GM06990 (cell line): ENCODE data around the gene PTPRN2.

Experiments used
- DNase-seq: peaks from one replicate; pipeline ENCODE4 v3.0.0-alpha.2; 2011; ENCODE audit not compliant: insufficient read length; ENCODE audit errors: extremely low read depth
- H3K27me3 ChIP-seq: replicated peaks from 2 replicates; pipeline ENCODE4 v1.6.0; 2011; ENCODE audit warnings: low read length; ENCODE audit not compliant: control insufficient read depth, insufficient read depth
- H3K36me3 ChIP-seq: 2 replicates; pipeline ENCODE4 v1.5.1; 2011; ENCODE audit warnings: low read length; ENCODE audit not compliant: control insufficient read depth, insufficient read depth
- H3K4me3 ChIP-seq: replicated peaks from 2 replicates; pipeline ENCODE4 v1.5.1; 2011; ENCODE audit warnings: low read depth, mild to moderate bottlenecking, control low read depth, low read length
- TF ChIP-seq, protein P1 (sequence below): IDR thresholded peaks from 2 replicates; pipeline ENCODE4 v1.5.1; 2011; ENCODE audit warnings: low read length, control low read depth, mild to moderate bottlenecking, inconsistent platforms; ENCODE audit not compliant: insufficient read depth, poor library complexity, severe bottlenecking

The PTPRN2 gene

DNA sequence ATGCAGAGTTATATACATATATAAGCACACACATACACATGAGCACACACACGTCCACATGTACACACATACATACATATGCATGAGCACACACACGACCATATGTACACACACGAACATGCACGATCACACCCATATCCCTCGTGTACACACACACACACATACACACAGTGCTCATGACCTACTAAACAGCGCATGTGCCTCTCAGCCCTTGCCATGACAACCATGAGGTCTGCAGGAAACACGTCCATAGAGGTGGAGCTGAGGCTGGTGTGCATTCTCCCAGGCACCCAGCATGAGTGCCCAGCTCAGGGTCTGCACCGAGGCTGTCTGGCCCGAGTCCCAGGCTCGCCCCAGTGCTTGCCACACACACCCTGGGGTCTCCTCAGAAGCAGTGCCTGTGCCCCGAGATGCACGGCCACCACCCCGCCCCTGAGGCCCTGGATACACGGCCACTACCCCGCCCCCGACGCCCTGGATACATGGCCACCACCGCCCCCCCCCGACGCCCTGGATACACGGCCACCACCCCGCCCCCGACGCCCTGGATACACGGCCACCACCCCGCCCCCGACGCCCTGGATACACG, 721.2 kb downstream of the PTPRN2 start:
- TF ChIP-seq, protein P1, sequence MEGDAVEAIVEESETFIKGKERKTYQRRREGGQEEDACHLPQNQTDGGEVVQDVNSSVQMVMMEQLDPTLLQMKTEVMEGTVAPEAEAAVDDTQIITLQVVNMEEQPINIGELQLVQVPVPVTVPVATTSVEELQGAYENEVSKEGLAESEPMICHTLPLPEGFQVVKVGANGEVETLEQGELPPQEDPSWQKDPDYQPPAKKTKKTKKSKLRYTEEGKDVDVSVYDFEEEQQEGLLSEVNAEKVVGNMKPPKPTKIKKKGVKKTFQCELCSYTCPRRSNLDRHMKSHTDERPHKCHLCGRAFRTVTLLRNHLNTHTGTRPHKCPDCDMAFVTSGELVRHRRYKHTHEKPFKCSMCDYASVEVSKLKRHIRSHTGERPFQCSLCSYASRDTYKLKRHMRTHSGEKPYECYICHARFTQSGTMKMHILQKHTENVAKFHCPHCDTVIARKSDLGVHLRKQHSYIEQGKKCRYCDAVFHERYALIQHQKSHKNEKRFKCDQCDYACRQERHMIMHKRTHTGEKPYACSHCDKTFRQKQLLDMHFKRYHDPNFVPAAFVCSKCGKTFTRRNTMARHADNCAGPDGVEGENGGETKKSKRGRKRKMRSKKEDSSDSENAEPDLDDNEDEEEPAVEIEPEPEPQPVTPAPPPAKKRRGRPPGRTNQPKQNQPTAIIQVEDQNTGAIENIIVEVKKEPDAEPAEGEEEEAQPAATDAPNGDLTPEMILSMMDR = no peak
- H3K4me3 ChIP-seq = no peak overlapping the region
- no peak for DNase-seq
- no peaks in the 10 kb centered on the region for H3K36me3 ChIP-seq
- H3K27me3 ChIP-seq = no peaks in the 10 kb centered on the region

DNA sequence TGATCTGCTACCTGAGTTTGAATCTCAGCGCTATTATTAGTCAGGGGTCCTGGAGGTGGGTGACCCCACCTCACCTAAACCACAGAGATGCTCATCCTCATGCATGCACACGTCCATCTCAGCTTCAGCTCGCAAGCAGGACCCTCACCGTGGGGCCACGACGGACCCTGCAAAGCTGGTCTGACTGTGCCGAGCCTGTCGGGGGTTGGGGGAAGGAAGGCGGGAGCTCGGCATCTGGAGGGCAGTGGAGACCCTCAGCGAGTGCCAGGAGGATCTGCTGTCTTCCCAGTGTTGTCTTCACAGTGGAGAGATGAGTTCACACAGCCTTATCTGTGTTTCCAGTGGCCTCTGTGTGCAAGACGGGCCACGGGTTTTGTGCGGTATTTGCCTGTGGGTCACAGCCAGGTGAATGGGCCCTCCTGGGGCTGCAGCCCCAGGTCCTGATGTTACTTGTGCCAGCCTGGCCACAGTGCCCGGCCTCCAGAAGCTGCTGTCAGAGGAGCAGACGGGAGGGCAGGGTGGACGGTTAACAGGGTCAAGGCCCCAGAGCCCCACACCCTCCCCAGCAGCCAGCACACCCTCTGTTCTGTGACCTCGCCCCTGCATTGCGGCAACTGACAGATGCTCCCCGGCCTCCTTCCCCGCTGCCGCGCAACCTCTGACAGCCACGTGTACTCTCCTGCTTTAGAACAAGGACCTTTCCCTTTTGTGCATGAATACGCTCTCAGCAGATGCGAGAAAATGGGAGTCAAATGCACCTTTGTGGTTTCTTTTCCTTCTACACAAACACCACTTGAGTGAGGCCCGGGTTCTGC, 722.1 kb downstream of the PTPRN2 start:
- no peaks in the 10 kb centered on the region for H3K27me3 ChIP-seq
- no peak overlapping the region for H3K4me3 ChIP-seq
- TF ChIP-seq, protein P1 = no peak
- DNase-seq = no peak
- no peaks in the 10 kb centered on the region for H3K36me3 ChIP-seq

DNA sequence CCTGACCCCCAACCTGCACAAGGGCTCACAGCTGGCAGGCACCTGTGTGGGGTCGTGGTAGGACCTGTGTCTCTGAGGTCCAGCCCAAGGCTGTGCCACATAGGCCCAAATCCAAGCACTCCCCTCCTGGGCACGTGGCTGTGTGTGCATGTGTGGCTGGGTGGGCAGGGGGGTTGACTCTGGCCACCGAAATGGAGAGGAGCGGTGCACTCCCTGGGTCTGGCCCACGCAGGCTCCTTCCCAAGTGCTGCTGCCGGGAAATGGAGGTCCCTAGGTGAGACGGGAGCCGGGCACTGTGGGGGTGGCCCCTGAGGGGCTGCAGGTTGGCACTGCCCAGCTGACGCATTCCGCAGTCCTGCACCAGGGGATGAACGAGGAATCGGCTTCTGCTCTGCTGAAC, 722.7 kb downstream of the PTPRN2 start:
- H3K27me3 ChIP-seq = no peaks in the 10 kb centered on the region
- no peak overlapping the region for H3K4me3 ChIP-seq
- no peaks in the 10 kb centered on the region for H3K36me3 ChIP-seq
- no peak for DNase-seq
- TF ChIP-seq, protein P1 = no peak

DNA sequence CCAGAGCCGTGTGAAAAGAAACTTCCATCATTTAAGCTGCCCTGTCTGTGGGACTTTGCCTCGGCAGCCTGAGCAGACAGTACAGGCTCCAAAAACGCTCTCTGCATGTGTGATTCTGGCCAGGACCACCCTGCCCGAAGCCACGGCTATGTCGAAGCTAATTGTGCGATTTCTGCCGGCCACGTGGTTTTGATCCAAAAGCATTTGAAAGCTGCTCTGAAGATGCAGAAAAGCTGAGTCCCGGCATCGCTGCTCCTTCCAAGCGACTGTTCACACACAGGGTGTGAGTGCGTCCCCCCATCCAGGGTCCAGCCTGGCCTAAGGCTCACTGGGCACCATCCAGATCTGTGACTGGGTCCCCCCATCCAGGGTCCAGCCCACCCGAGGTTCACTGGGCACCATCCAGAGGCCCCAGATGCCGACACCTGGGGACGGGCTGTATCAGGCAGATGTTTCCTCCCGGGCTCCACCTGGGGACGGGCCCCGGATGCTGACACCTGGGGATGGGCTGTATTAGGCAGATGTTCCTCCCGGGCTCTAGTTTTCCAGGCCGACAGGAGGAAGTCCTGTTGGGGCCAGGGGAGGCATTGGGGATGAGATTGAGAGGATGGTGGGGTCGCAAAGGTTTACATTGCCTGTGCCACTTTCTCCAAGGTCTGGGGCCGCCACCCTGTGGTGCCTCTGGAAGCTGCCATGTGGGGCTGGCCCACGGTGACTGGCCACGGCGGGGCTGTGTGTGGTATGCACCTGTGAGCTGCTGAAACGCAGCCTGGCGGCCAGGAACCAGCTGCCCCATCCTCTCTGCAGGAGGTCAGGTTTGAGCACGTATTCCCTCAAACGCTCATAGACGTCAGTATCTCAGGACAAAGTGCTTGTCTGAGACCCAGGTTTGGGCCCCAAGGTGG, 723.5 kb downstream of the PTPRN2 start:
- H3K36me3 ChIP-seq = no peaks in the 10 kb centered on the region
- no peaks in the 10 kb centered on the region for H3K27me3 ChIP-seq
- H3K4me3 ChIP-seq = no peak overlapping the region
- no peak for DNase-seq
- TF ChIP-seq, protein P1 = no peak

DNA sequence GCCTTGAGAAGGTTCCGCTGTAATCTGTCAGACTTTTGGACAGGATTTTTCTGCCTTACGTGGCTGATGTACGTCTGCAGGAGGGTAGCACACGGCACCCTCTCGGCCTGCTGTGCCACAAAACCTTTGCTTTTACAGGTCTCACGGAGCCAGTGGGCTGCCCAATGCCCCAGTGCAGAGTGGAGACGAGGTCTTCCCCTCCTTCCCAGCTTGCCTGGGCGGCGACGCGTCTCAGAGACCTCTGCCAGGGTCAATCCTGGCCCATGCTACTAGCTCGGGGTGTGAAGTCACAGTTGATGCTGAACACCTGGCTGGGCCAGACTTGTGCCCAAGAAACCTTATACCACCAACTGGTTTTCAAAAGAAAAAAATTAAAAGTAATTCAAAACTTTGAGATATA, 724.4 kb downstream of the PTPRN2 start:
- Histone ChIP-seq H3K27me3 (no peaks in the 10 kb centered on the region), H3K36me3 (no peaks in the 10 kb centered on the region), H3K4me3 (no peak overlapping the region)
- TF ChIP-seq, protein P1 = no peak
- no peak for DNase-seq
